ENCODE measurements around the gene PINLYP.

The PINLYP gene

GRCh38 chr19:43534816-43535761 is 40.5 kb upstream of the PINLYP start:
- TF ChIP-seq, protein P1, sequence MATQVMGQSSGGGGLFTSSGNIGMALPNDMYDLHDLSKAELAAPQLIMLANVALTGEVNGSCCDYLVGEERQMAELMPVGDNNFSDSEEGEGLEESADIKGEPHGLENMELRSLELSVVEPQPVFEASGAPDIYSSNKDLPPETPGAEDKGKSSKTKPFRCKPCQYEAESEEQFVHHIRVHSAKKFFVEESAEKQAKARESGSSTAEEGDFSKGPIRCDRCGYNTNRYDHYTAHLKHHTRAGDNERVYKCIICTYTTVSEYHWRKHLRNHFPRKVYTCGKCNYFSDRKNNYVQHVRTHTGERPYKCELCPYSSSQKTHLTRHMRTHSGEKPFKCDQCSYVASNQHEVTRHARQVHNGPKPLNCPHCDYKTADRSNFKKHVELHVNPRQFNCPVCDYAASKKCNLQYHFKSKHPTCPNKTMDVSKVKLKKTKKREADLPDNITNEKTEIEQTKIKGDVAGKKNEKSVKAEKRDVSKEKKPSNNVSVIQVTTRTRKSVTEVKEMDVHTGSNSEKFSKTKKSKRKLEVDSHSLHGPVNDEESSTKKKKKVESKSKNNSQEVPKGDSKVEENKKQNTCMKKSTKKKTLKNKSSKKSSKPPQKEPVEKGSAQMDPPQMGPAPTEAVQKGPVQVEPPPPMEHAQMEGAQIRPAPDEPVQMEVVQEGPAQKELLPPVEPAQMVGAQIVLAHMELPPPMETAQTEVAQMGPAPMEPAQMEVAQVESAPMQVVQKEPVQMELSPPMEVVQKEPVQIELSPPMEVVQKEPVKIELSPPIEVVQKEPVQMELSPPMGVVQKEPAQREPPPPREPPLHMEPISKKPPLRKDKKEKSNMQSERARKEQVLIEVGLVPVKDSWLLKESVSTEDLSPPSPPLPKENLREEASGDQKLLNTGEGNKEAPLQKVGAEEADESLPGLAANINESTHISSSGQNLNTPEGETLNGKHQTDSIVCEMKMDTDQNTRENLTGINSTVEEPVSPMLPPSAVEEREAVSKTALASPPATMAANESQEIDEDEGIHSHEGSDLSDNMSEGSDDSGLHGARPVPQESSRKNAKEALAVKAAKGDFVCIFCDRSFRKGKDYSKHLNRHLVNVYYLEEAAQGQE (IDR thresholded peaks at IDR 0.05; ENCODE audit: insufficient replicate concordance, low read depth) = no peak
- TF ChIP-seq POLR2AphosphoS5 (IDR thresholded peaks at IDR 0.05; ENCODE audit: low read depth) = no peak
- no peak for DNase-seq (ENCODE audit: low read depth in 1 of 2, low spot score in 1 of 2)
- Histone ChIP-seq H3K27ac (replicated peaks) (no peak overlapping the region), H3K4me3 (replicated peaks; ENCODE audit: insufficient read depth, low read length) (no peak overlapping the region), H3K27me3 (ENCODE audit: insufficient read depth, poor library complexity, severe bottlenecking) (no peaks in the 10 kb centered on the region)

DNA sequence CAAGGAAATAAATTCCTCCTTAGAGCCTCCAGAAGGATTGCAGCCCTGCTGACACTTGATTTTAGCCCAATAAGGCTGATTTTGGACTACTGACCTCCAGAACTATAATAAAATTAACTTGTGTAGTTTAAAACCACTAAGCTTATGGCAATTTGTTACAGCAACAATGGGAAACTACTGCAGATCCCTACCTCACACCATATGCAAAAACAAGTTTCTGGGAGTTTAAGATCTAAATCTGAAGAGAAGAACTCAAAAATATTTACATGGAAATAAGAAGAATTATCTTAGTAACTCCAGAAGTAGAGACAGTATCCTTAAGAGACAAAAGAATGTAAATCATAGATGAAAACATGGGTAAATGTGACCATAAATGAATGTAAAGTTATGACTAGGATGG is 36.7 kb upstream of the PINLYP start:
- no peak for DNase-seq (ENCODE audit: low read depth in 1 of 2, low spot score in 1 of 2)
- no peak overlapping the region for H3K4me3 ChIP-seq (replicated peaks; ENCODE audit: insufficient read depth, low read length)
- no peaks in the 10 kb centered on the region for H3K27me3 ChIP-seq (ENCODE audit: insufficient read depth, poor library complexity, severe bottlenecking)
- H3K27ac ChIP-seq (replicated peaks) = no peak overlapping the region
- TF ChIP-seq, protein P1 (IDR thresholded peaks at IDR 0.05; ENCODE audit: insufficient replicate concordance, low read depth) = no peak
- TF ChIP-seq POLR2AphosphoS5 (IDR thresholded peaks at IDR 0.05; ENCODE audit: low read depth) (no peak), SPI1 (IDR thresholded peaks at IDR 0.05; ENCODE audit: borderline replicate concordance, low read depth) (no peak), GABPA (IDR thresholded peaks at IDR 0.05; ENCODE audit: low read depth) (no peak)
- TF ChIP-seq, protein P2, sequence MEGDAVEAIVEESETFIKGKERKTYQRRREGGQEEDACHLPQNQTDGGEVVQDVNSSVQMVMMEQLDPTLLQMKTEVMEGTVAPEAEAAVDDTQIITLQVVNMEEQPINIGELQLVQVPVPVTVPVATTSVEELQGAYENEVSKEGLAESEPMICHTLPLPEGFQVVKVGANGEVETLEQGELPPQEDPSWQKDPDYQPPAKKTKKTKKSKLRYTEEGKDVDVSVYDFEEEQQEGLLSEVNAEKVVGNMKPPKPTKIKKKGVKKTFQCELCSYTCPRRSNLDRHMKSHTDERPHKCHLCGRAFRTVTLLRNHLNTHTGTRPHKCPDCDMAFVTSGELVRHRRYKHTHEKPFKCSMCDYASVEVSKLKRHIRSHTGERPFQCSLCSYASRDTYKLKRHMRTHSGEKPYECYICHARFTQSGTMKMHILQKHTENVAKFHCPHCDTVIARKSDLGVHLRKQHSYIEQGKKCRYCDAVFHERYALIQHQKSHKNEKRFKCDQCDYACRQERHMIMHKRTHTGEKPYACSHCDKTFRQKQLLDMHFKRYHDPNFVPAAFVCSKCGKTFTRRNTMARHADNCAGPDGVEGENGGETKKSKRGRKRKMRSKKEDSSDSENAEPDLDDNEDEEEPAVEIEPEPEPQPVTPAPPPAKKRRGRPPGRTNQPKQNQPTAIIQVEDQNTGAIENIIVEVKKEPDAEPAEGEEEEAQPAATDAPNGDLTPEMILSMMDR (IDR thresholded peaks at IDR 0.05; ENCODE audit: insufficient read depth, low read length) = no peak

- H3K27ac ChIP-seq (replicated peaks) = no peak overlapping the region
- no peaks in the 10 kb centered on the region for H3K27me3 ChIP-seq (ENCODE audit: insufficient read depth, poor library complexity, severe bottlenecking)
- no peak overlapping the region for H3K4me3 ChIP-seq (replicated peaks; ENCODE audit: insufficient read depth, low read length)
- no peak for DNase-seq (ENCODE audit: low read depth in 1 of 2, low spot score in 1 of 2)
- TF ChIP-seq, protein P1 (IDR thresholded peaks at IDR 0.05; ENCODE audit: insufficient replicate concordance, low read depth) = no peak
- TF ChIP-seq, protein P2 (IDR thresholded peaks at IDR 0.05; ENCODE audit: insufficient read depth, low read length) = no peak
- no peak for TF ChIP-seq POLR2AphosphoS5 (IDR thresholded peaks at IDR 0.05; ENCODE audit: low read depth)
- TF ChIP-seq SPI1 (IDR thresholded peaks at IDR 0.05; ENCODE audit: borderline replicate concordance, low read depth) = no peak
- no peak for TF ChIP-seq GABPA (IDR thresholded peaks at IDR 0.05; ENCODE audit: low read depth)
These were observed 35.2 kb upstream of the PINLYP start for GRCh38 chr19:43540381-43540780.
